ENCODE measurements around the gene BMPR1B. TPM values are rescaled to one million over a fixed set of nuclear protein-coding genes. Genes with fewer than 3 reads are reported as not detected.

BMPR1B gene
- total RNA-seq, 1 donor from 2014 or later, result 26.8 TPM

GRCh38 chr4:94890579-94890978, 132.8 kb downstream of the BMPR1B start:
- no peak overlapping the region for H3K27ac Mint-ChIP-seq (ENCODE audit: unreplicated experiment)
- DNase-seq (ENCODE audit: low read depth, low spot score), result no peak
- H3K4me3 Mint-ChIP-seq, result no peak overlapping the region
- H3K9me3 Mint-ChIP-seq, result peaks cover 3% of the 10 kb centered on the region
- no peaks in the 10 kb centered on the region for H3K36me3 Mint-ChIP-seq (ENCODE audit: low read depth)
- H3K4me1 Mint-ChIP-seq, result peaks cover 20% of the 10 kb centered on the region
- H3K27me3 Mint-ChIP-seq (ENCODE audit: low read depth), result no peaks in the 10 kb centered on the region
- no peak for TF ChIP-seq CTCF (conservative IDR thresholded peaks at IDR 0.05)

GRCh38 chr4:94892051-94892450, 134.3 kb downstream of the BMPR1B start:
- H3K9me3 Mint-ChIP-seq, result no peaks in the 10 kb centered on the region
- no peak for DNase-seq (ENCODE audit: low read depth, low spot score)
- H3K27me3 Mint-ChIP-seq (ENCODE audit: low read depth), result no peaks in the 10 kb centered on the region
- H3K27ac Mint-ChIP-seq (ENCODE audit: unreplicated experiment), result no peak overlapping the region
- no peak overlapping the region for H3K4me3 Mint-ChIP-seq
- TF ChIP-seq CTCF (conservative IDR thresholded peaks at IDR 0.05), result no peak
- H3K4me1 Mint-ChIP-seq, result peaks cover 20% of the 10 kb centered on the region
- H3K36me3 Mint-ChIP-seq (ENCODE audit: low read depth), result no peaks in the 10 kb centered on the region

- Mint-ChIP-seq H3K36me3 (ENCODE audit: low read depth) (peaks cover 4% of the 10 kb centered on the region), H3K4me1 (peaks cover 17% of the 10 kb centered on the region), H3K4me3 (no peak overlapping the region), H3K27me3 (ENCODE audit: low read depth) (no peaks in the 10 kb centered on the region), H3K27ac (ENCODE audit: unreplicated experiment) (no peak overlapping the region), H3K9me3 (no peaks in the 10 kb centered on the region)
- DNase-seq (ENCODE audit: low read depth, low spot score), result no peak
- TF ChIP-seq CTCF (conservative IDR thresholded peaks at IDR 0.05), result no peak
Measured at GRCh38 chr4:94895081-94895480, 137.3 kb downstream of the BMPR1B start.

GRCh38 chr4:94897023-94897422, 139.3 kb downstream of the BMPR1B start:
- H3K27ac Mint-ChIP-seq (ENCODE audit: unreplicated experiment), result no peak overlapping the region
- no peak for DNase-seq (ENCODE audit: low read depth, low spot score)

GRCh38 chr4:94905511-94905910, 147.8 kb downstream of the BMPR1B start:
- H3K27me3 Mint-ChIP-seq (ENCODE audit: low read depth), result no peaks in the 10 kb centered on the region
- TF ChIP-seq CTCF (conservative IDR thresholded peaks at IDR 0.05), result no peak
- no peak for DNase-seq (ENCODE audit: low read depth, low spot score)
- H3K4me3 Mint-ChIP-seq, result no peak overlapping the region
- H3K27ac Mint-ChIP-seq (ENCODE audit: unreplicated experiment), result no peak overlapping the region
- H3K4me1 Mint-ChIP-seq, result peaks cover 5% of the 10 kb centered on the region
- H3K36me3 Mint-ChIP-seq (ENCODE audit: low read depth), result no peaks in the 10 kb centered on the region
- no peaks in the 10 kb centered on the region for H3K9me3 Mint-ChIP-seq

More at GRCh38 chr4:94897023-94897422, 139.3 kb downstream of the BMPR1B start:
- no peak for TF ChIP-seq CTCF (conservative IDR thresholded peaks at IDR 0.05)
- peaks cover 17% of the 10 kb centered on the region for H3K4me1 Mint-ChIP-seq
- H3K4me3 Mint-ChIP-seq, result no peak overlapping the region
- no peaks in the 10 kb centered on the region for H3K27me3 Mint-ChIP-seq (ENCODE audit: low read depth)
- peaks cover 4% of the 10 kb centered on the region for H3K36me3 Mint-ChIP-seq (ENCODE audit: low read depth)
- H3K9me3 Mint-ChIP-seq, result no peaks in the 10 kb centered on the region

- Mint-ChIP-seq H3K27me3 (ENCODE audit: low read depth) (no peaks in the 10 kb centered on the region), H3K9me3 (no peaks in the 10 kb centered on the region), H3K4me1 (no peaks in the 10 kb centered on the region), H3K27ac (ENCODE audit: unreplicated experiment) (no peak overlapping the region), H3K4me3 (no peak overlapping the region), H3K36me3 (ENCODE audit: low read depth) (peaks cover 7% of the 10 kb centered on the region)
- DNase-seq (ENCODE audit: low read depth, low spot score), result no peak
- no peak for TF ChIP-seq CTCF (conservative IDR thresholded peaks at IDR 0.05)
Measured at GRCh38 chr4:94909645-94910044, 151.9 kb downstream of the BMPR1B start.

All from neural crest cell (in vitro differentiated cells).